Heart right ventricle (tissue), 16 donors: ENCODE data around the gene VPS26B. TPM values are rescaled to one million over a fixed set of nuclear protein-coding genes. Genes with fewer than 3 reads are reported as not detected.

Experiments used
- ATAC-seq, 8 donors: fragments of 200-7000 bp; cut with Tn5 transposase; one replicate each; pipeline ENCODE4 v1.9.1; 2020; ENCODE audit warnings: mild to moderate bottlenecking in 8 of 8, moderate library complexity in 8 of 8, moderate number of reproducible peaks in 1 of 8
- DNase-seq, 2 donors: peaks; one replicate each; pipeline ENCODE4 v3.0.0-alpha.2; 2020
- H3K27ac ChIP-seq, 10 donors: fragments of 200-600 bp; sonication (generic) in 2 of 10; one replicate each; pipeline versions ENCODE4 v1.5.0 to v1.8.0; 2020 to 2022; ENCODE audit warnings: mild to moderate bottlenecking in 3 of 10
- H3K27me3 ChIP-seq, 7 donors: fragments of 200-600 bp; one replicate each; pipeline ENCODE4 v1.8.0; 2021 to 2022; ENCODE audit warnings: mild to moderate bottlenecking in 2 of 7
- H3K36me3 ChIP-seq, 9 donors: fragments of 200-600 bp; sonication (generic) in 1 of 9; one replicate each; pipeline versions ENCODE4 v1.5.0 to v1.8.0; 2020 to 2022; ENCODE audit warnings: mild to moderate bottlenecking in 2 of 9
- H3K4me1 ChIP-seq, 9 donors: fragments of 200-600 bp; sonication (generic) in 1 of 9; one replicate each; pipeline versions ENCODE4 v1.5.0 to v1.8.0; 2020 to 2022; ENCODE audit warnings: mild to moderate bottlenecking in 4 of 9
- H3K4me3 ChIP-seq, 10 donors: fragments of 200-600 bp; sonication (generic) in 2 of 10; one replicate each; pipeline versions ENCODE4 v1.5.0 to v1.8.0; 2020 to 2022; ENCODE audit warnings: mild to moderate bottlenecking in 7 of 10, moderate library complexity in 2 of 10
- H3K9me3 ChIP-seq, 11 donors: fragments of 200-600 bp in 10 of 11; sonication (generic) in 2 of 11; one replicate each; pipeline versions ENCODE4 v1.5.0 to v1.8.0; 2013 to 2022; ENCODE audit warnings: mild to moderate bottlenecking in 2 of 11, control low read depth in 1 of 11, moderate library complexity in 1 of 11
- WGBS, 2 donors: extraction: QIAGEN DNeasy Blood & Tissue Kit; methylation state at CpG; one replicate each; pipeline ENCODE4 v1.1.7; 2013; ENCODE audit warnings: inconsistent platforms in 1 of 2; 5-methylcytosine and 5-hydroxymethylcytosine counted together
- intact Hi-C, 10 donors: fragments of 100-400 bp; cut with DNase I; formaldehyde crosslinking; loops; one replicate each; pipeline versions ENCODE4 v1.11.1 to v1.14.2; 2022
- polyA plus RNA-seq, 2 donors: library from polyadenylated mRNA; stranded (reverse); fragments of 200-250 nt; gene quantifications; one replicate each; pipeline ENCODE4 v1.2.3, GENCODE V29; 2013
- total RNA-seq, 10 donors: library from RNA; stranded (reverse); fragmentation: NEBNext Ultra II Directional in 3 of 10; extraction: Animal tissue kit (Norgen Biotek cat#: 25700) in 3 of 10; gene quantifications; one replicate each; pipeline versions ENCODE4 v1.2.1 to v1.2.4, GENCODE V29; 2021 to 2023
- TF ChIP-seq, protein P1 (sequence below), 9 donors: fragments of 200-600 bp; sonication (generic) in 2 of 9; IDR thresholded peaks; one replicate each; pipeline versions ENCODE4 v1.5.0 to v1.8.0; 2021 to 2022; ENCODE audit warnings: antibody characterized with exemption in 9 of 9, mild to moderate bottlenecking in 5 of 9, moderate library complexity in 1 of 9
- donor health status: Arrhythmogenic right ventricular cardiomyopathy.
- donor health status: ischemic (EF 13 %, LVEDD 7.1; RV severe dilation, severe dysfunction).
- donor health status: healthy with polysubstance abuse.
- donor health status: DM: no; HTN: yes; CAD: no.
- donor health status: DM: no; HTN: no; CAD: no.
- donor health status: ischemic (EF 25% LVEDD 6.9; RV normal size, moderate dysfunction).
- donor health status: ischemic (EF 25% LVEDD 5.7; RV mildly dilated, moderate dysfunction).
- donor health status: healthy.
- donor health status: DM: yes; HTN: yes; CAD: no.
- donor health status: Ischemic cardiomyopathy.
- donor health status: ischemic (EF 35%, LVEDD 5.7; RV mildly dilated, moderate dysfunction).
- donor health status: nonischemic (EF 11% LVEDD 7.7; RV severe dilation, severe dysfunction).
- donor health status: DM: yes; HTN: yes; CAD: no.
- donor health status: PGD.
- donor health status: ischemic (EF 29% LVEDD 5.4; RV normal size, mild dysfunction).
- donor health status: nonischemic (EF 23%, LVEDD 6.1; RV moderate dilation, normal function).

VPS26B gene
- total and polyA plus RNA-seq, 12 donors = 19.9 to 49.6 (median 34.5) TPM

DNA sequence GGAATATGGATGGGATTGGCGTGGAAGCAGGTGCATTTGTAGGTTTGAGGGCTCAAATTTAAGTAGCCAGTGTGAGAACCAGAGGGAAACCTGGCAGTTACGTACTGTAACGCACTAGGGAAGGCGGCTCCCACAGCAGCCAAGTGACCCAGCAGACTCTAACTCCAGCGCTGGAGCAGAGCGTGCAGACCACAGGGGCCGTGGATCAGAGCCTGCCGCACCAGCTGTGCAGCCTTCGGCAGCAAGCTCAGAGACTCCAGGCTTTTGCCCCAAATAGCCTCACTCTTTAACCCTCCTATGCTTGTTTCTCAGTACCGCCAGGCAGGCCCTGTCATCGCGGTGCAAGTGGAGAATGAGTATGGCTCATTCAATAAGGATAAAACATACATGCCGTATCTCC lies 64.0 kb downstream of the VPS26B start:
- no peak for ATAC-seq
- no peaks in the 10 kb centered on the region for H3K4me1 ChIP-seq
- no peak overlapping the region for H3K4me3 ChIP-seq
- H3K36me3 ChIP-seq = no peaks in the 10 kb centered on the region
- H3K9me3 ChIP-seq = no peaks in the 10 kb centered on the region
- 92 to 93% methylated on average over 13 of the region's 13 CpGs for WGBS, 2 donors
- intact Hi-C loops = no loop called here
- H3K27ac ChIP-seq = no peak overlapping the region
- peaks cover 0 to 4% (median 0%) of the 10 kb centered on the region in 7 donors for H3K27me3 ChIP-seq
- no peak for DNase-seq
- TF ChIP-seq, protein P1, sequence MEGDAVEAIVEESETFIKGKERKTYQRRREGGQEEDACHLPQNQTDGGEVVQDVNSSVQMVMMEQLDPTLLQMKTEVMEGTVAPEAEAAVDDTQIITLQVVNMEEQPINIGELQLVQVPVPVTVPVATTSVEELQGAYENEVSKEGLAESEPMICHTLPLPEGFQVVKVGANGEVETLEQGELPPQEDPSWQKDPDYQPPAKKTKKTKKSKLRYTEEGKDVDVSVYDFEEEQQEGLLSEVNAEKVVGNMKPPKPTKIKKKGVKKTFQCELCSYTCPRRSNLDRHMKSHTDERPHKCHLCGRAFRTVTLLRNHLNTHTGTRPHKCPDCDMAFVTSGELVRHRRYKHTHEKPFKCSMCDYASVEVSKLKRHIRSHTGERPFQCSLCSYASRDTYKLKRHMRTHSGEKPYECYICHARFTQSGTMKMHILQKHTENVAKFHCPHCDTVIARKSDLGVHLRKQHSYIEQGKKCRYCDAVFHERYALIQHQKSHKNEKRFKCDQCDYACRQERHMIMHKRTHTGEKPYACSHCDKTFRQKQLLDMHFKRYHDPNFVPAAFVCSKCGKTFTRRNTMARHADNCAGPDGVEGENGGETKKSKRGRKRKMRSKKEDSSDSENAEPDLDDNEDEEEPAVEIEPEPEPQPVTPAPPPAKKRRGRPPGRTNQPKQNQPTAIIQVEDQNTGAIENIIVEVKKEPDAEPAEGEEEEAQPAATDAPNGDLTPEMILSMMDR (IDR thresholded peaks at IDR 0.05) = no peak

DNA sequence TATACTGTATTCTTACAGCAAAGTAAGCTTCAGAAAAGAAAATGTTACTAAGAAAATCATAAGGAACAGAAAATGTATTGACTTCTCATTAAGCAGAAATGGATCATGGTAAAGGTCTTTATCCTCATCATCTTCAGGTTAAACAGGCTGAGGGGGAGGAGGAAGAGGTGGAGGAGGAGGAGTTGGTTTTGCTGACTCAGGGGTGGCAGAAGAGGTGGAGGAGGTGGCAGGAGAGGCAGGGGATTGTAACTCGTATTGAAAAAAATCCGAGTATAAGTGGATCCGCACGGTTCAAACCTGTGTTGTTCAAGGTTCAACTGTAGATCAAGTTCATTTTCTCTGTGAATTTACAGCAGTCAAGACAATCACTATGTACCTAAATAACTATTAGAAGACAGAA lies 64.7 kb downstream of the VPS26B start:
- 84 to 86% methylated on average over 4 of the region's 4 CpGs for WGBS, 2 donors
- DNase-seq (no peak), ATAC-seq (no peak)
- intact Hi-C loops = no loop called here
- Histone ChIP-seq H3K27ac (no peak overlapping the region), H3K27me3 (peaks cover 0 to 3% (median 0%) of the 10 kb centered on the region in 7 donors), H3K4me3 (no peak overlapping the region), H3K36me3 (no peaks in the 10 kb centered on the region), H3K9me3 (no peaks in the 10 kb centered on the region), H3K4me1 (no peaks in the 10 kb centered on the region)
- TF ChIP-seq, protein P1 (IDR thresholded peaks at IDR 0.05) = no peak

DNA sequence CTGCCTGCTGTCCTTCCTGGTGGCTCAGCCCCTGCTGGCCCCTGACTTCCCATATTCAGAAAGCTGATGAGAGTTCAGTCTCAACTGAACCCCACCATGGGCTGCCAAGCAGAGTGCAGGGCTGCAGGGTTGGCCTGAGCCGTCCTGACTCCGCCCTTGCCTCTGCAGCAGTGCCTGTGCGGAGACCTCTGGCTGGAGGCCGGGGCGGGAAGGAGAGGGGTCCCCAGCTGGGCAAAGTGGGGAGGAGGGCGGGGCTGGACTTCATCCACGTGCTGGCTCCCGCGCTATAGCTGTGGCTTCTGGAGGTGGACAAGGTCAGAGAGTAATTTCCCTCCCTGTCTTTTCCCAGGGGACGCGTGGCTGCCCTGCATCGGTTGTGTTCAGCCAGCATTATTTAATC lies 65.3 kb downstream of the VPS26B start:
- intact Hi-C loops = no loop called here

DNA sequence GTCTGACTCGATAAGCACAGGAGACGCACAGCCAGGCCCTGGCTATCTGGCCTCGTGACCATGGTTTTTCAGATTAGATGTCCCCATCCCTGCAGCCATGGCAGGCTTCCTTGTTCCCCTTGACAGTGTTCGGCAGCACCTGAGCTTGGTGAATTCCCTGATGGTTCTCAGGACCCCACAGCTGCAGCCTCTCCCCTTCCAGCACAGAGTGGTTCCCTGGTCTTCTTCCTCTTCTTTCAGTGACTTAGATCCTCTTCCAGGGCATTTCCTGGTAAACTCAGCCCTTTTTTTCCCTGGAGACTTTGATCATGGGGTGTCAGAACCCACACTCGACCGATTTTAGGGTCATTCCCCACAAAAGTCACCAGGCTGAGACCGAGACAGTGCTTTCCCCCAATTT lies 66.2 kb downstream of the VPS26B start:
- ATAC-seq (no peak), DNase-seq (no peak)
- Histone ChIP-seq H3K9me3 (no peaks in the 10 kb centered on the region), H3K36me3 (no peaks in the 10 kb centered on the region), H3K4me3 (no peak overlapping the region), H3K4me1 (no peaks in the 10 kb centered on the region), H3K27me3 (peaks cover 0 to 8% (median 0%) of the 10 kb centered on the region in 7 donors), H3K27ac (no peak overlapping the region)
- 79 to 82% methylated on average over 7 of the region's 7 CpGs for WGBS, 2 donors
- intact Hi-C loops = no loop called here
- TF ChIP-seq, protein P1 (IDR thresholded peaks at IDR 0.05) = no peak

More for the DNA sequence above, 65.3 kb downstream of the VPS26B start:
- 37 to 40% methylated on average over 12 of the region's 12 CpGs for WGBS, 2 donors
- Histone ChIP-seq H3K27me3 (peaks cover 0 to 7% (median 0%) of the 10 kb centered on the region in 7 donors), H3K4me1 (no peaks in the 10 kb centered on the region), H3K9me3 (no peaks in the 10 kb centered on the region), H3K27ac (no peak overlapping the region), H3K4me3 (no peak overlapping the region), H3K36me3 (no peaks in the 10 kb centered on the region)
- TF ChIP-seq, protein P1 (IDR thresholded peaks at IDR 0.05) = no peak
- no peak for DNase-seq
- peak in 6 of 8 donors; percentile 19 to 48 (median 26) for ATAC-seq
